ENCODE results near the gene TBX1. TPM values are rescaled to one million over a fixed set of nuclear protein-coding genes. Genes with fewer than 3 reads are reported as not detected.
A peak's percentile ranks its signal among the peaks of the same experiment; 100 is the strongest.

The TBX1 gene
- total RNA-seq, 1 donor from 2014 or later: 13.5 TPM

DNA sequence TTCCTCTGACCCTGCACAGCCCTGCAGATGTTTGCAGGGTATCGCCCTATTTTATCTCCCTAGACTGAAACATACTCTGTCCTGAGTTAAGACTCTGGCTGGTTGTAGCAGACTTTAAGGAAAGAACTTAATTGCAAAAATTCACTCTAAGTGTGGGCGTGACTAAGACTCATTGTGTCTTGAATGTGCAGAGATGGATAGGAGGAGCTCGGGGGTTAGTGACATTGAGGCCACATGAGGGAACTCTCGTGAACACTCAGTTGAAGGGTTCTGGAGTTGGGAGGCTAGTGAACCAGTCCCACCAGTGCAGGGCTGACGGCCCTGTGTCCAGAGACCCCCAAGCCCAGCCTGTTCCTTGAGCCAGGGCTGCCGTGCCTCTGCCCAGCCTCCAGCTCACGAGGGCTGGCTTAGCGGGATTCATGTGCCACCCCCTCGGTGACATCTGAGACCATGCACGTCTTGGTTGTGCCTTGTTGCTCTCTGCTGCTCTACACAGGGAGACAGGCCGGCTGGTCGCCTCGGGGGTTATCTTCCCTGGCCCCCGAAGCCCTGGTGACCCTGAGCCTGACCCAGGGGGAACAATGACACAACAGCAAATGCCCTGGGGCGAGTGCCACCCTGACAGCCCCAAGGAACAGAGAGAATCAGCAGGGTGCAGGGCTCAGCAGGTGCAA lies 11.4 kb upstream of the TBX1 start:
- H3K4me3 ChIP-seq: no peak overlapping the region
- DNase-seq (no peak), ATAC-seq (no peak)
- H3K27ac ChIP-seq: no peak overlapping the region
- H3K36me3 ChIP-seq: no peaks in the 10 kb centered on the region
- TF ChIP-seq, protein P1, sequence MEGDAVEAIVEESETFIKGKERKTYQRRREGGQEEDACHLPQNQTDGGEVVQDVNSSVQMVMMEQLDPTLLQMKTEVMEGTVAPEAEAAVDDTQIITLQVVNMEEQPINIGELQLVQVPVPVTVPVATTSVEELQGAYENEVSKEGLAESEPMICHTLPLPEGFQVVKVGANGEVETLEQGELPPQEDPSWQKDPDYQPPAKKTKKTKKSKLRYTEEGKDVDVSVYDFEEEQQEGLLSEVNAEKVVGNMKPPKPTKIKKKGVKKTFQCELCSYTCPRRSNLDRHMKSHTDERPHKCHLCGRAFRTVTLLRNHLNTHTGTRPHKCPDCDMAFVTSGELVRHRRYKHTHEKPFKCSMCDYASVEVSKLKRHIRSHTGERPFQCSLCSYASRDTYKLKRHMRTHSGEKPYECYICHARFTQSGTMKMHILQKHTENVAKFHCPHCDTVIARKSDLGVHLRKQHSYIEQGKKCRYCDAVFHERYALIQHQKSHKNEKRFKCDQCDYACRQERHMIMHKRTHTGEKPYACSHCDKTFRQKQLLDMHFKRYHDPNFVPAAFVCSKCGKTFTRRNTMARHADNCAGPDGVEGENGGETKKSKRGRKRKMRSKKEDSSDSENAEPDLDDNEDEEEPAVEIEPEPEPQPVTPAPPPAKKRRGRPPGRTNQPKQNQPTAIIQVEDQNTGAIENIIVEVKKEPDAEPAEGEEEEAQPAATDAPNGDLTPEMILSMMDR (IDR thresholded peaks at IDR 0.05): no peak
- peaks cover 36% of the 10 kb centered on the region for H3K27me3 ChIP-seq (ENCODE audit: low read depth)
- intact Hi-C loops (cut with DNase I): no loop called here
- no peaks in the 10 kb centered on the region for H3K9me3 ChIP-seq
- no peaks in the 10 kb centered on the region for H3K4me1 ChIP-seq

DNA sequence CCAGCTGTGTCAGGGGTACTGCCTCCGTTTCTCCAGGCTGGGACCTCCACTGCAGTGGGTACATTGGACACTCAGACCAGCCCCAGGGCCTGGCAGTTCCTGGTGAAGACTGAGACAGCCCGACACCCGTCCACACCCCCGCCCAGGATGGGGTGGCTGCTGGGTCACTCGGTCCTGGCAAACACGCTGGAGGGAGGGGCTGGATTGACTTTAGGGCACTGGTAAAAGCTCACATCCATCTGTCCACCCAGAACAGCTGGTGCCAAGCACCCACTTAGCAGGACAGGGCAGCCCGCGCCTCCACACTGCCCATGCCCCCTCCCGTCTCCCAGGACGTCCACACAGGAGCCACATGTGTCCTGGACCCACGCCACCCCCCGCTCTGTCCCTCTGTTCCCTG lies 10.7 kb upstream of the TBX1 start:
- no peaks in the 10 kb centered on the region for H3K4me1 ChIP-seq
- no peaks in the 10 kb centered on the region for H3K9me3 ChIP-seq
- H3K4me3 ChIP-seq: no peak overlapping the region
- H3K36me3 ChIP-seq: no peaks in the 10 kb centered on the region
- intact Hi-C loops (cut with DNase I): no loop called here
- no peak for DNase-seq
- no peak for ATAC-seq
- H3K27ac ChIP-seq: no peak overlapping the region
- TF ChIP-seq, protein P1 (IDR thresholded peaks at IDR 0.05): no peak
- H3K27me3 ChIP-seq (ENCODE audit: low read depth): peaks cover 44% of the 10 kb centered on the region

DNA sequence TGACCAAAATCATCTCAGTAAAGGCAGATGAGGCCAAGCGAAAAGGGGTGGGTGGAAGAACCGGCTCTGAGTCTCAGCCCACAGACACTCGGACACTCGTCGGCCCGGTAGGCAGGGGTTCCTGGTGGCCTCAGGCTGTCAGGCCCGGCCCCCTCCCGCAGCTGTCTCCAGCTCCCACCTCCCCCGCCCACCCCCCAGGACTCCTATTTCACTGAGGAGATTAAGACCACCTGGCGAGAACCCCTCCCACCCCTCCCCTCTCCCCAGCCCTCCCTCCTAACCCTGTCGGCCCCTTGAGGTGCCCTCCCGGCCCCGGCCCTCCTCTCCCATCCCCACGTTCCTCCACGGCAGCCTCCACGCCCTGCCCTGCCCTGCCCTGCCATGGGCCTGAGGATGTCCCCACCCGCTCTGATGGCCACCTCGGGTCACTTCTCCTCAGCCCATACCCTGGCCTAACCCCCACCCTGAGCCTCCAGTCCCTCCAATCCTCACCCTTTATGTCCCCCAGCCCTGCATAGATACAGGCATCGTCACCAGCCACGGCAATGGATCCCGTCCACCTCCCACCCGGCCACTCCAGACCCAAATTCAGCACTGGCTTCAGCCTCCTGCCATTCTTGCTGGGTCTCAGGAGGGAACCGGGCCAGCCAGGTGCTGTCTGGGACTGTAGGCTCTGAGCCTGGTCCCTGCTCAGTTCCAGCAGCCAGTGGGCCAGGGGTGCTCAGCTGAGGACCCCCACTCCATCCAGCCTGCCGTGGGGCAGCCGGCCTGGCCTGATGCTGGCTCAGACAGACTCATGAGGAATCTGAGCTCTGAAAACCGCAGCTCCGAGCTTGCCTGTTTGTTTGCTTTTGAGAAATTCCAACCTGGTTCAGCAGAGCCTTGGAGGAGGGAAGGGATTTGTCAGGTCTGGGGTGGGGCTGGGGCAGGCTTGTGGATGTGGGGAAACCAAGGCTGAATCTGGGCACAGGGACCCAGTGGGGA lies 9.8 kb upstream of the TBX1 start:
- no peak overlapping the region for H3K27ac ChIP-seq

DNA sequence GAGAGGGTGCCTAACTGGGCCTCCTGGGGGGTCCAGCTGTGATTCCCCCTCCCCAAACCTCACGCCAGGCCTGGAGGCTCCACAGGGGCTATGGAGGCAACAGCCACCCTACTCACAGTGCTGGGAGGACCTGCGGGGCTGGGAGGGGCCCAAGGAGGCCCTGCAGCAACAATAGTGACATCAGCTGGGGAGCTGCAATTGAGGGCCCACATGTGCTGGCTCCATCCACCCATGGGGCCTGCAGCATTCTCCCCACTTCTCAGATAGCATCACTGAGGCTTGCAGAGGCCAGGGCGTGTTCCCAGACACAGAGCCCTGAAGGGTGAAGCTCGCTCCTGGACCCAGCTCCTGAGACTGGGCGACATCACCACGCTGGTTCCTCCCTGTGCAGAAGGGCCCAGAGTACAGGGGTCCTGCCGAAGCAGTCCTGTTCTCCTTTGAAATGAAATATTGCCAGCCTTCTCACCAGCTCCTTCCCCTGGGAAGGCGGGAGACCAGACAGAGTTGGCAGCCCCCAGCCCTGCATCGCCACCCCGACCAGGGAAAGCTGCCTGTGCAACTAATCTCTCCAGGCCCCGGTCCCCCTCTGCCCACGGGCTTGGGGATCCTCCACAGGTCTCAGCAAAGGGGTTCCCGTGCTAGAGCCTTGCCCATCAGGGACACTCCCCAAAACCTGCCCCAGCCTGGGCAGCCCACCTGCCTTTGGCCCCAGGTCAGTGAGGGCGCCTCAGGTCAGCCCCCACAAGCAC lies 8.9 kb upstream of the TBX1 start:
- Histone ChIP-seq H3K4me3 (no peak overlapping the region), H3K36me3 (no peaks in the 10 kb centered on the region), H3K9me3 (no peaks in the 10 kb centered on the region), H3K4me1 (peaks cover 18% of the 10 kb centered on the region), H3K27ac (no peak overlapping the region), H3K27me3 (ENCODE audit: low read depth) (peaks cover 62% of the 10 kb centered on the region)
- ATAC-seq (no peak), DNase-seq (no peak)
- intact Hi-C loops (cut with DNase I): no loop called here
- TF ChIP-seq, protein P1 (IDR thresholded peaks at IDR 0.05): no peak

More for the DNA sequence above, 9.8 kb upstream of the TBX1 start:
- ATAC-seq (peak in 1 of 2 donors; percentile 28), DNase-seq (no peak)
- Histone ChIP-seq H3K4me1 (peaks cover 9% of the 10 kb centered on the region), H3K9me3 (no peaks in the 10 kb centered on the region), H3K4me3 (no peak overlapping the region), H3K36me3 (no peaks in the 10 kb centered on the region), H3K27me3 (ENCODE audit: low read depth) (peaks cover 53% of the 10 kb centered on the region)
- TF ChIP-seq, protein P1 (IDR thresholded peaks at IDR 0.05): no peak
- intact Hi-C loops (cut with DNase I): no loop called here

DNA sequence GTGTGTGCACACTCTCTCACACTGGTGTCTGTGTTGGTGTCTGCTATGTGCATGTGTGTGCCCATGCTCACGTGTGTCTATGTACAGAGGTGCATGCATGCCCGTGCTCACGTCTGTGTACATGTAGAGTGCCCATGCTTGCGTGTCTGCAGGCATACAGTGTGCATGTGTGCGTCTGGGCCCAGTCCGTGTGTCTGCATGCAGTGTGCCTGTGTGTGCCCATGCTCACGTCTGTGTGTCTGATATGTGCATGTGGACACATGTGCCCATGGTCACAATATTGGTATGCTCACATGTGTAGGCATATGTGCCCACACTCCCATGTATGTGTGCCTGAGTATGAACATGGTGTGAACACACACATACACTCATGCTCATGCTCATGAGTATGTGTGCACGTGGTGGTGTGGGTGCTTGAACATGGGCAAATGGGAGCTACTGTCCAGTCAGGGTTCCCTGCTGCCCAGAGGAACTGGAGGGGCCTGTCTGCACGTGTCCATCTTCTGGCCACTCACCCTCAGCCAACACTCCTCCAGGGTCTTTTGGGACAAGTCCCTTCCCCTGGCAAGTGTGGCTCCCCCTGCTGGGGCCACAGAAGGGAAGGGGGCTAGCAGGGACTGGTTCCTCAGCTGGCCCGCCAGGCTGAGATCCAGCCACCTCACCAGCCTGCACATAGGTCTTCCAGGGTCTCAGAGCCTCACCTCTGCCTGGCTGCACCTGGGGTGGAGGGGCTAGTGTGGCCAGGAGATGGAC lies 7.3 kb upstream of the TBX1 start:
- H3K9me3 ChIP-seq: no peaks in the 10 kb centered on the region
- no peak overlapping the region for H3K4me3 ChIP-seq
- TF ChIP-seq, protein P1 (IDR thresholded peaks at IDR 0.05): no peak
- no peak for DNase-seq
- H3K4me1 ChIP-seq: peaks cover 27% of the 10 kb centered on the region
- intact Hi-C loops (cut with DNase I): no loop called here
- H3K27ac ChIP-seq: no peak overlapping the region
- no peak for ATAC-seq
- H3K27me3 ChIP-seq (ENCODE audit: low read depth): peaks cover 77% of the 10 kb centered on the region
- H3K36me3 ChIP-seq: no peaks in the 10 kb centered on the region

Data from lower lobe of right lung (tissue), 2 donors.